ENCODE data around the gene WDFY4.

GRCh38 chr10:48856855-48857254 lies 172.2 kb downstream of the WDFY4 start:
- no peak for TF ChIP-seq POLR2A (IDR thresholded peaks at IDR 0.05; ENCODE audit: low read depth, low read length)
- TF ChIP-seq POLR2AphosphoS5 (IDR thresholded peaks at IDR 0.05; ENCODE audit: low read depth, low read length), result no peak

Measured in GM12891 (cell line).